H9 (cell line): ENCODE measurements around the gene FAM221B. TPM values are rescaled to one million over a fixed set of nuclear protein-coding genes. Genes with fewer than 3 reads are reported as not detected.

Experiments used
- DNase-seq: peaks from one replicate; pipeline ENCODE4 v3.0.0-alpha.2; 2017
- H2AFZ ChIP-seq: one replicate; pipeline ENCODE4 v1.6.1; 2013; ENCODE audit warnings: mild to moderate bottlenecking, low read length, control low read depth, moderate library complexity
- H2AK5ac ChIP-seq: 2 replicates; pipeline ENCODE4 v1.6.1; 2013; ENCODE audit warnings: low read length, control low read depth, mixed read lengths; ENCODE audit not compliant: insufficient read length
- H2BK120ac ChIP-seq: one replicate; pipeline ENCODE4 v1.6.1; 2013; ENCODE audit warnings: low read depth, mild to moderate bottlenecking, low read length, control low read depth, inconsistent platforms; ENCODE audit not compliant: poor library complexity, severe bottlenecking
- H2BK12ac ChIP-seq: 2 replicates; pipeline ENCODE4 v1.6.1; 2013; ENCODE audit warnings: low read length, control low read depth, mixed read lengths, low read depth; ENCODE audit not compliant: insufficient read length
- H2BK15ac ChIP-seq: 2 replicates; pipeline ENCODE4 v1.6.1; 2013; ENCODE audit warnings: low read depth, low read length, control low read depth
- H2BK20ac ChIP-seq: one replicate; pipeline ENCODE4 v1.6.1; 2013; ENCODE audit warnings: low read depth, mild to moderate bottlenecking, low read length, control low read depth, inconsistent platforms; ENCODE audit not compliant: poor library complexity, severe bottlenecking
- H2BK5ac ChIP-seq: 2 replicates; pipeline ENCODE4 v1.6.1; 2013; ENCODE audit warnings: low read length, control low read depth, mixed read lengths; ENCODE audit not compliant: insufficient read length
- H3K14ac ChIP-seq: 2 replicates; pipeline ENCODE4 v1.6.1; 2013; ENCODE audit warnings: low read length, control low read depth; ENCODE audit not compliant: insufficient read depth
- H3K18ac ChIP-seq: 2 replicates; pipeline ENCODE4 v1.6.1; 2013; ENCODE audit warnings: low read depth, mild to moderate bottlenecking, mixed read lengths, low read length, control low read depth; ENCODE audit not compliant: insufficient read length
- H3K23ac ChIP-seq: 2 replicates; pipeline ENCODE4 v1.6.1; 2013; ENCODE audit warnings: low read length, control low read depth, mixed read lengths, low read depth; ENCODE audit not compliant: insufficient read length
- H3K23me2 ChIP-seq: 2 replicates; pipeline ENCODE4 v1.6.1; 2013; ENCODE audit warnings: low read depth, mild to moderate bottlenecking, mixed read lengths, low read length, control low read depth; ENCODE audit not compliant: insufficient read length, poor library complexity, severe bottlenecking
- H3K27ac ChIP-seq: 2 replicates; pipeline ENCODE4 v1.5.1; 2013; ENCODE audit warnings: low read length, control low read depth, mixed read lengths, low read depth; ENCODE audit not compliant: insufficient read length
- H3K27me3 ChIP-seq: 2 replicates; pipeline ENCODE4 v1.6.1; 2013; ENCODE audit warnings: low read length, control low read depth, inconsistent platforms; ENCODE audit not compliant: insufficient read depth
- H3K4ac ChIP-seq: 2 replicates; pipeline ENCODE4 v1.6.1; 2013; ENCODE audit warnings: low read depth, mild to moderate bottlenecking, control low read depth, inconsistent platforms, low read length, moderate library complexity
- H3K4me1 ChIP-seq: 2 replicates; pipeline ENCODE4 v1.6.1; 2013; ENCODE audit warnings: low read length, control low read depth, inconsistent platforms; ENCODE audit not compliant: insufficient read depth
- H3K4me2 ChIP-seq: 2 replicates; pipeline ENCODE4 v1.6.1; 2013; ENCODE audit warnings: low read length, control low read depth, mixed read lengths; ENCODE audit not compliant: insufficient read length, insufficient read depth
- H3K56ac ChIP-seq: 2 replicates; pipeline ENCODE4 v1.6.1; 2013; ENCODE audit warnings: low read depth, mild to moderate bottlenecking, mixed read lengths, low read length, control low read depth; ENCODE audit not compliant: insufficient read length
- H3K79me1 ChIP-seq: 2 replicates; pipeline ENCODE4 v1.6.1; 2013; ENCODE audit warnings: low read depth, mild to moderate bottlenecking, moderate library complexity, low read length, control low read depth, inconsistent platforms; ENCODE audit not compliant: insufficient read depth, poor library complexity, severe bottlenecking
- H3K79me2 ChIP-seq: 2 replicates; pipeline ENCODE4 v1.6.1; 2013; ENCODE audit warnings: low read length, control low read depth, inconsistent platforms; ENCODE audit not compliant: insufficient read depth
- H3K9ac ChIP-seq: 2 replicates; pipeline ENCODE4 v1.6.1; 2013; ENCODE audit warnings: low read length, control low read depth, mixed read lengths; ENCODE audit not compliant: insufficient read length; ENCODE audit errors: extremely low read depth
- H3K9me3 ChIP-seq: one replicate; pipeline ENCODE4 v1.6.1; 2013; ENCODE audit warnings: low read depth, low read length, inconsistent platforms; ENCODE audit not compliant: control insufficient read depth
- H3T11ph ChIP-seq: one replicate; pipeline ENCODE4 v1.6.1; 2013; ENCODE audit warnings: mild to moderate bottlenecking, low read length, control low read depth, inconsistent platforms
- H4K20me1 ChIP-seq: one replicate; pipeline ENCODE4 v1.6.1; 2013; ENCODE audit not compliant: control insufficient read depth, insufficient read length, insufficient read depth
- H4K5ac ChIP-seq: 2 replicates; pipeline ENCODE4 v1.6.1; 2013; ENCODE audit warnings: low read depth, mild to moderate bottlenecking, mixed read lengths, low read length, control low read depth; ENCODE audit not compliant: insufficient read length
- H4K8ac ChIP-seq: replicated peaks from 2 replicates; pipeline ENCODE4 v1.6.1; 2013; ENCODE audit warnings: low read length, control low read depth, mixed read lengths, low read depth; ENCODE audit not compliant: insufficient read length
- H4K91ac ChIP-seq: 2 replicates; pipeline ENCODE4 v1.6.1; 2013; ENCODE audit warnings: low read depth, mild to moderate bottlenecking, moderate library complexity, mixed read lengths, low read length, control low read depth; ENCODE audit not compliant: insufficient read length
- H3K27ac Mint-ChIP-seq, 3 experiments: 2 replicates in 2 of 3; 3 replicates in 1 of 3; pipeline ENCODE4 v1.8.0; 2020 to 2021; ENCODE audit warnings: mixed read lengths in 3 of 3, mild to moderate bottlenecking in 1 of 3, moderate library complexity in 1 of 3
- H3K27me3 Mint-ChIP-seq: 2 replicates; pipeline ENCODE4 v1.8.0; 2021; ENCODE audit warnings: low read depth, mild to moderate bottlenecking, moderate library complexity, mixed read lengths
- H3K36me3 Mint-ChIP-seq, 3 experiments: 2 replicates in 2 of 3; 3 replicates in 1 of 3; pipeline ENCODE4 v1.8.0; 2020 to 2021; ENCODE audit warnings: low read depth in 3 of 3, mixed read lengths in 3 of 3; ENCODE audit not compliant: insufficient read depth in 1 of 3
- H3K4me1 Mint-ChIP-seq, 2 experiments: 2 replicates each; pipeline ENCODE4 v1.8.0; 2020; ENCODE audit warnings: mixed read lengths in 2 of 2
- H3K4me3 Mint-ChIP-seq, 2 experiments: 2 replicates in 1 of 2; 3 replicates in 1 of 2; pipeline ENCODE4 v1.8.0; 2020 to 2021; ENCODE audit warnings: mild to moderate bottlenecking in 2 of 2, mixed read lengths in 2 of 2, moderate library complexity in 1 of 2
- H3K9me3 Mint-ChIP-seq, 2 experiments: 2 replicates in 1 of 2; 3 replicates in 1 of 2; pipeline ENCODE4 v1.8.0; 2020; ENCODE audit warnings: mild to moderate bottlenecking in 2 of 2, mixed read lengths in 2 of 2, moderate library complexity in 1 of 2
- CTCF ChIP-seq: fragments of 200-600 bp; sonication (generic); conservative IDR thresholded peaks from 3 replicates; pipeline ENCODE4 v1.8.0; 2021; ENCODE audit warnings: antibody characterized with exemption, mild to moderate bottlenecking
- WGBS: extraction: QIAGEN DNeasy Blood & Tissue Kit; methylation state at CpG from one replicate; pipeline ENCODE4 v1.1.7; 2013; ENCODE audit warnings: missing lambda C conversion rate, low lambda C conversion rate, mixed read lengths; ENCODE audit not compliant: insufficient read length; ENCODE audit errors: extremely low coverage; 5-methylcytosine and 5-hydroxymethylcytosine counted together
- total RNA-seq: library from RNA; stranded (reverse); gene quantifications from 2 replicates; pipeline ENCODE4 v1.2.1, GENCODE V29; 2021

FAM221B gene
- total RNA-seq, 1 experiment from 2014 or later, result not detected

- H2BK15ac ChIP-seq, result no peak overlapping the region
- no peak overlapping the region for H3K4me2 ChIP-seq
- Mint-ChIP-seq H3K36me3 (no peaks in the 10 kb centered on the region), H3K4me3 (no peak overlapping the region), H3K27ac (no peak overlapping the region), H3K9me3 (no peaks in the 10 kb centered on the region), H3K4me1 (peaks cover 6% of the 10 kb centered on the region in 2 experiments), H3K27me3 (peaks cover 42% of the 10 kb centered on the region)
- H2BK5ac ChIP-seq, result no peak overlapping the region
- H2AFZ ChIP-seq, result no peak overlapping the region
- no peak overlapping the region for H3K9ac ChIP-seq
- TF ChIP-seq CTCF, result no peak
- no peak overlapping the region for H3K4ac ChIP-seq
- no CpG with 5 or more reads among the region's 16 CpGs for WGBS
- H2AK5ac ChIP-seq, result no peak overlapping the region
- H3K56ac ChIP-seq, result no peak overlapping the region
- no peak overlapping the region for H3K18ac ChIP-seq
- no peak overlapping the region for H4K8ac ChIP-seq
- H4K5ac ChIP-seq, result no peak overlapping the region
- H2BK20ac ChIP-seq, result no peak overlapping the region
- no peaks in the 10 kb centered on the region for H3K9me3 ChIP-seq
- H3K27ac ChIP-seq, result no peak overlapping the region
- H4K20me1 ChIP-seq, result no peaks in the 10 kb centered on the region
- no peak overlapping the region for H3K23ac ChIP-seq
- no peak overlapping the region for H2BK12ac ChIP-seq
- H4K91ac ChIP-seq, result no peak overlapping the region
- H3K4me1 ChIP-seq, result no peaks in the 10 kb centered on the region
- no peak overlapping the region for H3T11ph ChIP-seq
- no peaks in the 10 kb centered on the region for H3K79me1 ChIP-seq
- no peak for DNase-seq
- no peak overlapping the region for H3K14ac ChIP-seq
- H3K79me2 ChIP-seq, result no peaks in the 10 kb centered on the region
- H3K27me3 ChIP-seq, result no peaks in the 10 kb centered on the region
- H2BK120ac ChIP-seq, result no peak overlapping the region
- no peaks in the 10 kb centered on the region for H3K23me2 ChIP-seq
Measured at GRCh38 chr9:35859310-35859989, 30.9 kb upstream of the FAM221B start.
